Karpas-422 (cell line): ENCODE data around the gene SERPIND1. TPM values are rescaled to one million over a fixed set of nuclear protein-coding genes. Genes with fewer than 3 reads are reported as not detected.

ENCODE experiments used
- DNase-seq: peaks from one replicate; pipeline ENCODE4 v3.0.0-alpha.2; 2015
- H2AFZ ChIP-seq: fragments of 200-600 bp; sonication (generic); 2 replicates; pipeline ENCODE4 v1.6.1; 2014; ENCODE audit warnings: antibody characterized with exemption, low read length, mixed read lengths
- H3K27ac ChIP-seq: fragments of 200-600 bp; sonication (generic); 2 replicates; pipeline ENCODE4 v1.5.1; 2014; ENCODE audit warnings: mild to moderate bottlenecking, low read length, moderate library complexity
- H3K27me3 ChIP-seq: fragments of 200-600 bp; sonication (generic); 2 replicates; pipeline ENCODE4 v1.6.1; 2014; ENCODE audit warnings: low read length, mixed read lengths
- H3K36me3 ChIP-seq: fragments of 200-600 bp; sonication (generic); 2 replicates; pipeline ENCODE4 v1.6.1; 2014; ENCODE audit warnings: low read length, mixed read lengths; ENCODE audit not compliant: insufficient read depth
- H3K4me1 ChIP-seq: fragments of 200-600 bp; sonication (generic); 2 replicates; pipeline ENCODE4 v1.6.1; 2014; ENCODE audit warnings: mild to moderate bottlenecking, low read length, mixed read lengths
- H3K4me2 ChIP-seq: fragments of 200-600 bp; sonication (generic); 2 replicates; pipeline ENCODE4 v1.6.1; 2014; ENCODE audit warnings: low read length, low read depth, mild to moderate bottlenecking; ENCODE audit not compliant: poor library complexity, severe bottlenecking
- H3K4me3 ChIP-seq: fragments of 200-600 bp; sonication (generic); 2 replicates; pipeline ENCODE4 v1.5.1; 2014; ENCODE audit warnings: mild to moderate bottlenecking, antibody characterized with exemption, low read length, mixed read lengths
- H3K79me2 ChIP-seq: fragments of 200-600 bp; sonication (generic); 2 replicates; pipeline ENCODE4 v1.6.1; 2014; ENCODE audit warnings: mild to moderate bottlenecking, low read length, mixed read lengths
- H3K9ac ChIP-seq: fragments of 200-600 bp; sonication (generic); 2 replicates; pipeline ENCODE4 v1.6.0; 2014; ENCODE audit warnings: low read length
- H3K9me2 ChIP-seq: fragments of 200-600 bp; sonication (generic), shearing (Covaris generic); replicated peaks from 2 replicates; pipeline ENCODE4 v1.6.0; 2014; ENCODE audit warnings: mild to moderate bottlenecking, low read length, moderate library complexity; ENCODE audit not compliant: insufficient read depth
- H3K9me3 ChIP-seq: fragments of 300-700, 200-600 bp; sonication (generic); 2 replicates; pipeline ENCODE4 v1.6.1; 2014; ENCODE audit warnings: low read length, mixed read lengths
- H4K20me1 ChIP-seq: fragments of 200-600 bp; sonication (generic); 2 replicates; pipeline ENCODE4 v1.6.1; 2014; ENCODE audit warnings: mild to moderate bottlenecking, antibody characterized with exemption, low read length, low read depth; ENCODE audit not compliant: insufficient read depth
- total RNA-seq: library from RNA; depleted of rRNA; stranded (reverse); fragments of >200 nt; shearing (Covaris generic); gene quantifications from 2 replicates; pipeline ENCODE4 v1.2.3, GENCODE V29; 2014; ENCODE audit warnings: low replicate concordance

Gene SERPIND1
- total RNA-seq, 1 experiment from 2014 or later, result not detected

DNA sequence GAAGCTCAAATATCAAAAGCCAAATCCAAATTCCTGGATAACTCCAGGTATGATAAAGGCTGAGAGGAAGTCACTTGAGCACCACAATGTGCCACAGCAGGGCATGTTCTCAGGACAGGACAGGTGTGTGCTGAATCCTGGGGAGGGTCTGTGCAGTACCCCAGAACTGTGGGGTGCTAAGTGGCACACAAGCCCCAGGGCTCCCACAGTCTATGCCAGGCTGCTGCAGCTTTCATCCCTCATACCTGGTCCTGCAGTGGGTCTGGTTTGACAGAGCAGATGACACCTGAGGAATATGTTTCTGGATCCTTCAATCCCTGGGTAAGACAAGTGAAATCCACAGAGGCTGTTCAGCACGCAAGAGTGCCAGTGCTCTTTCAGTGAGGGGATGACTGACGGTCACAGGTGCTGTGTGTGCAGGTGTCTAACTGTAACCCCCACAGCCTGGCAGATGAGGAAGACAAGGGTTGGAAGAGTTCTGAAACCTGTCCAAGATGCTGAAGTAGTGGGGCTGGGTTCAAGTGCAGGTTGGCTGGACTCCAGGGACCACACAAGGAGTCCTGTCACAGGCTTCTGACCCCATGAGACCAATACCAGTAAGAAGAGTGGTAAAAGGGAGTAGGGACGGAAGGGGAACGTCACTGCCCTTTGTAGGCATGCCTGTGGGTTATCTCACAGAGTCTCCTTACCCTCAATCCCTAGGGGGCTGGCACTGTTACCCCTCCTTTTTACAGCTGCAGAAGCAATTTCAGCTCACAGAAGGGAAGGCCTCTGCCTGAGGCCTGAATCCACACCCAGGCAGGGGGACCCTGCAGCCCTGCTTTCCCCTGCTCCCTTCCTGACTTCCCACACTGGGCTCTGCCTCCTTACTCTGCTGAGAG lies 14.1 kb downstream of the SERPIND1 start:
- peaks cover 19% of the 10 kb centered on the region for H3K4me1 ChIP-seq
- no peaks in the 10 kb centered on the region for H3K9me3 ChIP-seq
- DNase-seq, result no peak
- H3K36me3 ChIP-seq, result peaks cover 7% of the 10 kb centered on the region; the same call in 1 of the 2 replicates
- no peak overlapping the region for H3K9ac ChIP-seq
- no peaks in the 10 kb centered on the region; the same call in 1 of the 2 replicates for H4K20me1 ChIP-seq
- H3K9me2 ChIP-seq, result no peaks in the 10 kb centered on the region
- no peak overlapping the region for H3K4me2 ChIP-seq
- no peaks in the 10 kb centered on the region for H3K27me3 ChIP-seq
- no peak overlapping the region for H2AFZ ChIP-seq
- no peaks in the 10 kb centered on the region; the same call in 1 of the 2 replicates for H3K79me2 ChIP-seq
- H3K27ac ChIP-seq, result no peak overlapping the region
- no peak overlapping the region for H3K4me3 ChIP-seq

DNA sequence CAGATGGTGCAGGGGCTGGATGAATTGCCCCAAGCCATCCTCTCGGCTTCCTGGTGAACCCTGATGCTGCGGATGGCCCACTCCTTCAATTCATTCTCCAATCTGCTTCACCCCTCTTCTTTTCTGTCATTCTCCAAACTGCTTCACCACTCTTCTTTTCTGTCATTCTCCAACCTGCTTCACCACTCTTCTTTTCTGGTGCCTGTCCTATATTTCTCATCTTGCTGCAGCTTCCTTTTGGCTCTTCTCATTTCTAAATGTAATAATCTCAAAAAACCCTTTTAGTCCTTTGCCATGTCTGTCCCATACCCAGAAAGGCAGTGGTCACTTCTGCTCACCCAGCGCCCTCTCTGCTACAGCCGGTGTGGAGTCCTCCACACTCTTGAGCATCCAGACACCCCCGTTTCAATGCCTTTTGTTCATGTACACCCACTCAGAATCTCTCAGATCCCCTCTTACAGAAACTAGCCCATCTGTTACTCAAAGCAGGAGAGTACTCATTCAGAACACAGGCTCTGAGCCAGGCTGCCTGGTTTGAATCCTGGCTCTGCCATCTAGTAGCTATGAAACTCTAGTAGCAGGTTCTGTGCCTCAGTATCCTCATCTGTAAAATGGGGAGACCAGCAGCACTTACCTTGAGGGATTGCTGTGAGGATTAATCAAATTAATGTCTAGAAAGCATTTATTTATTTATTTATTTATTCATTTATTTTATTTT lies 14.9 kb downstream of the SERPIND1 start:
- Histone ChIP-seq H3K4me1 (peaks cover 11% of the 10 kb centered on the region), H3K27me3 (no peaks in the 10 kb centered on the region), H3K4me2 (no peak overlapping the region), H3K4me3 (no peak overlapping the region), H3K27ac (no peak overlapping the region), H2AFZ (no peak overlapping the region), H3K36me3 (peaks cover 7% of the 10 kb centered on the region; the same call in 1 of the 2 replicates), H3K79me2 (no peaks in the 10 kb centered on the region; the same call in 1 of the 2 replicates), H3K9ac (no peak overlapping the region), H4K20me1 (no peaks in the 10 kb centered on the region), H3K9me3 (no peaks in the 10 kb centered on the region), H3K9me2 (no peaks in the 10 kb centered on the region)
- no peak for DNase-seq

DNA sequence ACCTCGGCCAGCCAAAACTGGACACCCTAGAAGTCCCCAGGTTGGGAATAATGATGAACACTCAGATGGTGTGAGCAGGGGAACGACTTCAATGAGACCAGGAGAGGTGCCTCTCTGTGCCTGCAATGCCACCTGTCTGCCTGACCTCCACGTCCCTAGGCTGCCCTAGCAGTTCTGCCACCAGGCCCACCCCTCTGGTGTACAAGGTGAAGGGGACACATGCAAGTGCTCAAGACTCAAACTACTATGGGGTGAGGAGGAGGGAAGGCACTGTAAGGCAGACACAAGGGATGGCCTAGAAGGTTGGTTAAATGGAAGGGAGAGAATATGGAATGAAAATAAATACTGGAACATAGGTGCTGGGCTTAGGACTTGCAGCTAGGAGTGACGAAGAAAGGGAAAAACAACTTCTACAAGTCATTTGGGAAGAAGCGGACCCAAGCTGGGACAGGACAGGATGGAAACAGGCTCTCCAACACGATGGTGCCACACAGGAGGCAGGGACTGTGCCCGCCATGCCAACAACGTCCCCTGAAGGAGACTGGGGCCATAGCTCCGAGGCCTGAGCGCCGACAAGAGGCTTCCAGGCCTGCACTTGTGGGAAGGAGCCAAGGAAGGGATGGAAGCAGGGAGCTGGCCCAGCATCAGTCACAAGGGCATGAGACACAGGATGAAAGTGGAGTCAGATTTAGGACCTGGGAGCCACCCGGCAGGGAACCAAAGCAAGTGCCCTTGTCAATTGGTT lies 18.5 kb downstream of the SERPIND1 start:
- H3K4me2 ChIP-seq, result no peak overlapping the region
- H3K4me1 ChIP-seq, result no peaks in the 10 kb centered on the region
- H3K27me3 ChIP-seq, result no peaks in the 10 kb centered on the region
- H3K9me2 ChIP-seq, result no peaks in the 10 kb centered on the region
- H3K9me3 ChIP-seq, result no peaks in the 10 kb centered on the region
- H2AFZ ChIP-seq, result no peak overlapping the region
- peaks cover 7% of the 10 kb centered on the region; the same call in 1 of the 2 replicates for H3K36me3 ChIP-seq
- DNase-seq, result no peak
- no peak overlapping the region for H3K4me3 ChIP-seq
- H3K79me2 ChIP-seq, result no peaks in the 10 kb centered on the region
- H3K9ac ChIP-seq, result no peak overlapping the region
- no peak overlapping the region for H3K27ac ChIP-seq
- H4K20me1 ChIP-seq, result no peaks in the 10 kb centered on the region

DNA sequence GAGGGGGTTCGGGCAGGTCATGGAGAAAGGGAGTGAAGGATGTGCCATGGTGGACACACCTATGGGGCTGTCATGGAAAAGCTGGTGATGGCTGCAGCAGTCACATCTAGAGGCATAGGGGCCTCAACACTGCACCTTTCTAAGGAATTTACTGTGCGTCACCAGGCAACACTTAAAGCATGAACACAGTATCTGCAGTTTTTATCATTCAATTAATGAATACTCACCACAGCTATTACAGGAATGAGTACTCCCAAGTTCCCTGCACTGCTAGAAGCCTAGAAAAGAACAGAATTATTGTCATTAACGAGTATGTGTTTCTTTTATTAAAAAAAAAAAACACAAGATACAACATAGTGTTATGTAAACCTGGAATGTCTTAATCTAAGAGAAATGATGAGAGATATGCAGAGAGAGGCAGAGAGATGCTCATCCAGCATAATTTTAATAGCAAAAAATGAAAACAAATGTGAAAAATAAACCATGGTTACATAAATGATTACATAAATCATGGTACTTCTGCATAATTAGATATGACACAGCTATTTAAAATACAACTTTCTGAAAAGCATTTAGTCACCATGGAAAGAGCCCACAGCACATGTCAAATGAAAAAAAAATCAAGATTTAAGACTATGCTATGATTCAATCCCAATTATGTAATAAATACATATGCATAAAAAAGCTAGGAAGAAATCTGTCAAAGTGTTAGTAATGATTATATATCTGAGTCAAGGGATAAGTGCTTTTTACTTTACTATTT lies 19.2 kb downstream of the SERPIND1 start:
- Histone ChIP-seq H3K36me3 (peaks cover 12% of the 10 kb centered on the region; the same call in 1 of the 2 replicates), H2AFZ (no peak overlapping the region), H3K79me2 (no peaks in the 10 kb centered on the region), H3K4me1 (no peaks in the 10 kb centered on the region), H3K27ac (no peak overlapping the region), H3K9me3 (no peaks in the 10 kb centered on the region), H4K20me1 (no peaks in the 10 kb centered on the region), H3K4me2 (no peak overlapping the region), H3K4me3 (no peak overlapping the region), H3K27me3 (no peaks in the 10 kb centered on the region), H3K9ac (no peak overlapping the region), H3K9me2 (no peaks in the 10 kb centered on the region)
- DNase-seq, result no peak

DNA sequence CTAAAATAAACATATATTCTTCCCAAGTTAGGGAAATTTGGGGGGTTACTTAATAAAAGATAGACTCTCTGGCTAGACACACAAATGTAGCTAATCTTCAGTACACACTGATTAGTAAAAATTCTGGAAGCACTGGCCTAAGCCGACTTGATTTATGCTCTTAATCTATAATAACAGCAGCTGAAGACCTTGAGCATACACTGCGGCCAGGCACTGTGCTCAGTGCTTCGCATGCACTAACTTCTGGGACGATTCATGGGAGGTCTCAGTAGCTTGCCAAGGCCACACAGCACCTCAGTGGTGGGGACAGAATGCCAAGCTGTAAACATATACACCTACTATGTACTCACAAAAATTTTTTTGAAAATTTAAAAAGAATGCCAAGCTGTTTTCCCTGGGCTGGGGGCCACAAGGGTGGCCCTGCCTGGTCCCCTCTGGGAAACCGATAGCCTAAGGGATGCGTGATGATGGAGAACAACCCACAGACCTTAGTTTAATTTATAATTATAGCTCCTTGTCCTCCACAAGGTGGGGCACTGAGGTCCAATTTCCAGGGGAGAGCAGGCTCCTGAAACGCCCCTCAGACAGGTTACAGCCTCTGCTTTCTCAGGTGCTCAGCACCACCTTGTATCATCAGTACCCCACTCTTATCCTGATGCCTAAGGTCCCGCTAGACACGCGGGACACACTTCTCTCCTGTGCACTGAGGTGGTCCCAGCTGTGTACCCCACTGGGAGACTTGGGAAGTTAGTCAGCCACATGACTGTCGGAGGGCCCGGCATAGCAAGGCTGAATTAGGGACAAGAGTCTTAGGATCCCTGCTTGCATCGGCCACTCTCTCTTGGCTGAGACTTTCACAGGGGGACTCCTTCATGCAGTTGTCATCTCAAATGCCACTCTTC lies 20.1 kb downstream of the SERPIND1 start:
- H3K4me3 ChIP-seq, result no peak overlapping the region
- no peak overlapping the region for H3K4me2 ChIP-seq
- DNase-seq, result no peak
- no peaks in the 10 kb centered on the region for H3K79me2 ChIP-seq
- no peak overlapping the region for H3K27ac ChIP-seq
- H3K9me2 ChIP-seq, result no peaks in the 10 kb centered on the region
- H3K36me3 ChIP-seq, result peaks cover 19% of the 10 kb centered on the region; the same call in 1 of the 2 replicates
- H2AFZ ChIP-seq, result no peak overlapping the region
- H3K27me3 ChIP-seq, result no peaks in the 10 kb centered on the region
- no peaks in the 10 kb centered on the region for H3K4me1 ChIP-seq
- no peaks in the 10 kb centered on the region for H3K9me3 ChIP-seq
- no peaks in the 10 kb centered on the region for H4K20me1 ChIP-seq
- H3K9ac ChIP-seq, result no peak overlapping the region

DNA sequence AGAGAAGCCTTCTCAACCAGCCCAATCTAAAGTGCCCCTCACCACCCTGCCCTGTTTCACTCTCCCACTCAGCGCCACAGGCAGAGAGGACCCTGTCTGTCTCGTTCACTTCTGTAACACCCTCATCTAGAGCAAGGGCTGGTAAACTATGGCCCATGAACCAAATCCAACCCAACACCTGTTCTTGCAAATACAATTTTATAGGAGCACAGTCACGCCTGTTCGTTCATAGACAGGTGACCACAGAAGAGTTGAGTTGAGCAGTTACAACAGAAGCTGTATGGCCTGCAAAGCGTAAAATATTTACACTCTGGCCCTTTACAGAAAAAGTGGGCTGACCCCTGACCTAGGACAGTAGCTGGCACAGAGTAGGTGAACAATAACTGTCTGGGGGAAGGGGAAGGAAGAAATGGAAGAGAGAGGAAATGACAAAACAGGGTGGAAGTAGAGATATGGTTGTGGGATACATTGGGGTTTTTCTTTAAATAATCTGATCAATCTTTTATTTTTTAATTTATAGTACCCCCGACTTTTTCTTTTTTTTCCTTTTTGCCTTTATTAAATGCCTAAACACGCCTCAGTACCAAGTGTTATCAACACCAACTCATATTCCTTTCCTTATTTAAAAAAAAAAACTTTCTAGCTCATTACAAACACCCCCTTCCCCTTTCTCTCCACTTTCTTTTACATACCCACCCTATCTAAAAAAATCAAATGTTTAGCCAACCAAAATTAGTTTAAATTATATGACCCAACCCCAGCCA lies 20.9 kb downstream of the SERPIND1 start:
- Histone ChIP-seq H3K4me2 (no peak overlapping the region), H3K36me3 (peaks cover 20% of the 10 kb centered on the region; the same call in 1 of the 2 replicates), H3K9me3 (no peaks in the 10 kb centered on the region), H2AFZ (no peak overlapping the region), H4K20me1 (no peaks in the 10 kb centered on the region), H3K9me2 (no peaks in the 10 kb centered on the region), H3K4me3 (no peak overlapping the region), H3K4me1 (no peaks in the 10 kb centered on the region), H3K27me3 (no peaks in the 10 kb centered on the region), H3K27ac (no peak overlapping the region), H3K79me2 (no peaks in the 10 kb centered on the region), H3K9ac (no peak overlapping the region)
- no peak for DNase-seq
